ENCODE results near the gene SGCA. TPM values are rescaled to one million over a fixed set of nuclear protein-coding genes. Genes with fewer than 3 reads are reported as not detected.

Gene SGCA
- total and polyA plus RNA-seq, 2 of the 13 experiments (the other 11 are each of a cell fraction or from before 2014, with no cell fraction given): not detected

- H3K27me3 ChIP-seq (ENCODE audit: control insufficient read depth in 1 of 2, insufficient read depth in 2 of 2, low read length in 2 of 2): peaks cover 0 to 45% of the 10 kb centered on the region in 2 experiments; a peak in 3 of 5 replicates
- FAIRE-seq (no peak), DNase-seq (ENCODE audit: low spot score) (peak; percentile 51), ATAC-seq (peak; percentile 76)
- WGBS (ENCODE audit: low lambda C conversion rate): 55% methylated on average over 46 of the region's 64 CpGs
- H2AFZ ChIP-seq (ENCODE audit: low read length): no peak overlapping the region
- peak overlapping the region; percentile 28 for H3K4me2 ChIP-seq (ENCODE audit: low read depth, low read length)
- H3K4me3 ChIP-seq (replicated peaks in 1 of 3; ENCODE audit: insufficient read depth in 1 of 3, low read depth in 2 of 3, low read length in 3 of 3): peak overlapping the region in 1 of 3 experiments; percentile 30; a peak in 1 of 6 replicates
- ChIA-PET CTCF (ENCODE audit: low intra/inter-chr PET ratio, low total read pairs) (interaction anchor here (3.6 kb wide), 1 partner anchor 23 kb away, joined by 15 read pairs; the partner anchor contains the start of gene PDK2), POLR2A (interaction anchor here (1.4 to 1.5 kb wide), 2 partner anchors 15 to 23 kb away, joined by 4 read pairs; no protein-coding TSS in a partner anchor)
- no peaks in the 10 kb centered on the region for H4K20me1 ChIP-seq (ENCODE audit: insufficient read depth, low read length)
- no TSS peak for BruUV-seq (replicated peaks)
- in situ Hi-C loops (cut with HindIII; ENCODE audit: extremely low pct_ligation_motif_present, low pct_unique_long_range_greater_than_20kb) (loop anchor here (5.0 kb wide), 1 partner anchor 45 kb away; no protein-coding TSS in a partner anchor), intact Hi-C loops (cut with micrococcal nuclease; ENCODE audit: unreplicated experiment) (loop anchor here (1.0 kb wide), 1 partner anchor 44 kb away; no protein-coding TSS in a partner anchor)
- H3K79me2 ChIP-seq (ENCODE audit: insufficient read depth, low read length): no peaks in the 10 kb centered on the region
- H3K9ac ChIP-seq (ENCODE audit: insufficient read depth, low read depth, low read length): no peak overlapping the region; the same call in 1 of the 2 replicates
- H3K4me1 ChIP-seq (ENCODE audit: insufficient read depth, low read length): peaks cover 68% of the 10 kb centered on the region
- H3K9me3 ChIP-seq (ENCODE audit: low read length): no peaks in the 10 kb centered on the region
- no peak overlapping the region for H3K27ac ChIP-seq (ENCODE audit: extremely low read length, insufficient read depth, low read length)
- no peaks in the 10 kb centered on the region for H3K36me3 ChIP-seq (replicated peaks in 1 of 2; ENCODE audit: control insufficient read depth in 1 of 2, insufficient read depth in 2 of 2, low read length in 2 of 2)
- TF ChIP-seq, protein P1, sequence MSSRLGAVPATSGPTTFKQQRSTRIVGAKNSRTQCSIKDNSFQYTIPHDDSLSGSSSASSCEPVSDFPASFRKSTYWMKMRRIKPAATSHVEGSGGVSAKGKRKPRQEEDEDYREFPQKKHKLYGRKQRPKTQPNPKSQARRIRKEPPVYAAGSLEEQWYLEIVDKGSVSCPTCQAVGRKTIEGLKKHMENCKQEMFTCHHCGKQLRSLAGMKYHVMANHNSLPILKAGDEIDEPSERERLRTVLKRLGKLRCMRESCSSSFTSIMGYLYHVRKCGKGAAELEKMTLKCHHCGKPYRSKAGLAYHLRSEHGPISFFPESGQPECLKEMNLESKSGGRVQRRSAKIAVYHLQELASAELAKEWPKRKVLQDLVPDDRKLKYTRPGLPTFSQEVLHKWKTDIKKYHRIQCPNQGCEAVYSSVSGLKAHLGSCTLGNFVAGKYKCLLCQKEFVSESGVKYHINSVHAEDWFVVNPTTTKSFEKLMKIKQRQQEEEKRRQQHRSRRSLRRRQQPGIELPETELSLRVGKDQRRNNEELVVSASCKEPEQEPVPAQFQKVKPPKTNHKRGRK (CRISPR knock-in tag; IDR thresholded peaks at IDR 0.05): no peak
- TF ChIP-seq AKAP8 (CRISPR knock-in tag; IDR thresholded peaks at IDR 0.05) (0 out of 2 replicates have a peak, but pooled peaks have one; percentile 33), GTF2F1 (IDR thresholded peaks at IDR 0.05; ENCODE audit: low read length) (no peak), ZNF646 (CRISPR knock-in tag; IDR thresholded peaks at IDR 0.05) (no peak), DBP (CRISPR knock-in tag; IDR thresholded peaks at IDR 0.05; ENCODE audit: not compliant biosample characterization) (no peak), CHD4 (IDR thresholded peaks at IDR 0.05; ENCODE audit: borderline replicate concordance, low read length) (0 out of 2 replicates have a peak, but pooled peaks have one; percentile 50), GFI1 (CRISPR knock-in tag; IDR thresholded peaks at IDR 0.05; ENCODE audit: borderline replicate concordance) (no peak), NBN (conservative IDR thresholded peaks at IDR 0.05) (no peak), XRCC5 (optimal IDR thresholded peaks at IDR 0.05; ENCODE audit: low read length) (peak; percentile 44), ZNF740 (CRISPR knock-in tag; IDR thresholded peaks at IDR 0.05) (peak; percentile 41; the same call in 1 of the 2 replicates), ZMYM2 (CRISPR knock-in tag; IDR thresholded peaks at IDR 0.05) (no peak; the same call in 1 of the 2 replicates)
Observed at GRCh38 chr17:50117202-50118051, 48.4 kb upstream of the SGCA start.
